ENCODE results near the gene GALNT2.

GALNT2 gene

DNA sequence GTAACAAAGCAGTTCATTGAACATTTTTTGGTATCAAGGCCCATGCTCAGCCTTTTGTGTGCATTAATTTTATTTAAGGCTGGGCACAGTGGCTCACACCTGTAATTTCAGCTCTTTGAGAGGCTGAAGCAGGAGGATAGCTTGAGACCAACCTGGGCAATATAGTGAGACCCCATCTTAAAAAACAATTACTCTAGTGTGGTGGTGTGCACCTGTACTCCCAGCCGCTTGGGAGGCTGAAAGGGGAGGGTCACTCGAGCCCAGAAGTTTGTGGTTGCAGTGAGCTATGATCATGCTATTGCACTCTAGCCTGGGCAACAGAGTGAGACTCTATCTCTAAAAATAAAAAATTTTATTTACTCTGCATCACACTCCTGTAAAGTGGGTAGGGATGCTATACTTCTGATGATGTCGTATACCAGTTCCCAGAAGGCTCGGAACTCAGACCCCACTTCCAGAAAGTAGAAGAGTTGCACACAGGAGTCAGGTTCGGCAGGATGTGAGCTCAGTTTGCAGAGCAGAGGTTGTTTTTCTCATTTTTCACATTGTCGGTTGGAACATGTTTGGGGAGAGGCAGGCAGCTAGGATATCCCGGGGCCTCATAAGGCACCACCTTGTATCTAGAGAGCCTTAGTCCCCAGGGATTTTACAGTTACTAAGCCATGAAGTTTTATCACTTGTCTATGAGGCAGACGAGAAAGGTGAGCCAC, 144.6 kb downstream of the GALNT2 start:
- DNase-seq (ENCODE audit: low read depth) = no peak

GRCh38 chr1:230212405-230212936, 145.4 kb downstream of the GALNT2 start:
- no peak for DNase-seq (ENCODE audit: low read depth)

- no peak for DNase-seq (ENCODE audit: low read depth)
Observed at GRCh38 chr1:230215031-230215430, 148.0 kb downstream of the GALNT2 start.

GRCh38 chr1:230215529-230215928, 148.5 kb downstream of the GALNT2 start:
- DNase-seq (ENCODE audit: low read depth) = no peak

GRCh38 chr1:230216896-230217295, 149.9 kb downstream of the GALNT2 start:
- DNase-seq (ENCODE audit: low read depth) = no peak

GRCh38 chr1:230218667-230219066, 151.6 kb downstream of the GALNT2 start:
- no peak for DNase-seq (ENCODE audit: low read depth)

GRCh38 chr1:230219174-230220067, 152.4 kb downstream of the GALNT2 start:
- DNase-seq (ENCODE audit: low read depth) = no peak

DNA sequence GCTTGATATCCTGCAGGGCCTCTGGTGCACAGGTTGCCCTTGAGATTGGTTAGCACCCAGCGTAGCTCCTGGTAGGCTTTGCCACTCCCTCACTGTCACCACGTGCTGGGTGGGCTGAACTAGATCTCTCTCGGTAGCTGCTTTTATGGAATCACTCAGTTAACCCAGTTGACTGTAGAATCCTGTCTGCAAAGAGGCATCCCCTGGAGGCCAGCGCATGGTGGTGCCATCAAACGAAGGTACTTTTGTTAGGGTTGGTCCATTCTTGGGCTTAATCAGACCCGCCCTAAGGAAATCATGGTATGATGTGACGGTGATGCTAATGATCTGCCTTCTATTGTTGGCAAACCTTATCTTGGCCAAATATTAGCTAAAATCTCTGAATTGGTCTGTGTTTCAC, 153.4 kb downstream of the GALNT2 start:
- no peak for DNase-seq (ENCODE audit: low read depth)

DNA sequence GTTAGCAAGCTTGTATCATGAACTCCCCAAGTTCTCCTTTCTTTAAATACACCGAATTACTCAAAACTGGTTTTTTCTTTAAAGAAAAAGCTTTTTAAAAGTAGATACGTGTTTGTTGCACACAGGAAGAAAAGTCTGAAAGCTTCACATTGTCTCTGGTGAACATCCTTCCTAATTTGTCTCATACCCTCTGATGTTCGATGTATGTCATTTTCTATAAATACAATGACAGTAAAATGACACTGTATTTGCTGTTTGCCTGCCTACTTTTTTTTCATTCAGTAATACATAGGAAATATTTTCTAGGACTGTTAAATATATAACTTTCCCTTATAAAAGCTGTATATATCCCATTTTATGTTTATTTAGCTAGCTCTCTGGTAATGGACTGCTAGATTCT, 153.9 kb downstream of the GALNT2 start:
- DNase-seq (ENCODE audit: low read depth) = no peak

DNA sequence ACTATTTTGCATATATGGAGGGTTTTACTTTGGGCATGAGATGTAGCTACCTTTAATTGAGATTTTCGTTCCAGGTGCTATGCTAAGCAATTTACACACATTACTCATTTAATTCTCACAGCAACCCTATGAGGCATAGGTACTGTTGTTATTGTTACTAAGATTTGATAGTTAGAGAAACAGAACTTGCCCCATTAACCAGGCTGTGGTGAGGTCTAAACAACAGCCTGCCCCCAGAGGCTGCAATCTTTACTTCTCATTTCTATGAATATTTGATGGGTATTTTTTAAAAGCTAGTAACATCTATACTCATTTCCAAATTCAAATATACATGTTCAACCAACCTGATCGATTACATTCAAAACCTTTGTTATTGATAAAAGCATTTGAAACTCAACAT, 155.6 kb downstream of the GALNT2 start:
- DNase-seq (ENCODE audit: low read depth) = no peak

DNA sequence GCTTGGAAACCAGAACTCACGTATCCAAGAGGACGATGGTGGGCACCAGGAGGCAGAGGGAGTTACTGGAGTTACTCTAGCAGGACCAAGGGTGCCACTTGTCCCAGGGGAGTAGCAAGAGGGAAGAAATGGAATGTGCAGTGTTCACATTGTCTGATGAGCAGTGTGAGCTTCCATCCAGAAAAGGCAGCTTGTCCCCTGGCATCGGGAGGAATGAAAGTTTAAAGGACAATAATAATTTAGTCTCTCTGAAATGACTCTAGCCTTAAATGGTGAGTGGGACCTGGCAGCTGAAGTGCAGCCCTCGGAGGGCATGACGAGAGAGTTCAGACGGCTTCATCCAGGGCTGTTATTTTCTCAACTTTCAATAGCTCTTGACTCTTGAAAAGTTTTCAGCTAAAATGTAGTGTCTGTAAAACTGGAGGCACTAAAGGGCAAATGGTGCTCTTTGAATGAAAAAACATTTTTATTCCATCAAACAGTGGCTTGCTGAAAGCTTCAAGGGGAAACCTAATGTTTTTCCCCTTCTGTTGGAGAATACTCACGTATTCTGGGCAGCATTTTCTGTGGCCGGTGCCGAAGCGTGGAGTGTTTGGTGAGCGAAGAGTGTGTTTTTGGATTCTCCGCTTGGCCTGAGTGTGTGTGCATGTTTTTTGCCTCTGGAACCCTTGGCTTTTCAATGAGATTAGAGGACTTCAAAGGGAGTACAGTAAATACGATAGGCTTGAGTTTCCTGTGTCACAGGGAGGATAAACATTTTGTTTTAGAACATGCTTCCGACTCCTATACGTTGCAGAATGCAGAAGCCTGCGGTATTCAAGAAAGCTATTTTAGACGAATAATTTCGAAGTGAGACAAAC, 157.3 kb downstream of the GALNT2 start:
- DNase-seq (ENCODE audit: low read depth) = no peak

DNA sequence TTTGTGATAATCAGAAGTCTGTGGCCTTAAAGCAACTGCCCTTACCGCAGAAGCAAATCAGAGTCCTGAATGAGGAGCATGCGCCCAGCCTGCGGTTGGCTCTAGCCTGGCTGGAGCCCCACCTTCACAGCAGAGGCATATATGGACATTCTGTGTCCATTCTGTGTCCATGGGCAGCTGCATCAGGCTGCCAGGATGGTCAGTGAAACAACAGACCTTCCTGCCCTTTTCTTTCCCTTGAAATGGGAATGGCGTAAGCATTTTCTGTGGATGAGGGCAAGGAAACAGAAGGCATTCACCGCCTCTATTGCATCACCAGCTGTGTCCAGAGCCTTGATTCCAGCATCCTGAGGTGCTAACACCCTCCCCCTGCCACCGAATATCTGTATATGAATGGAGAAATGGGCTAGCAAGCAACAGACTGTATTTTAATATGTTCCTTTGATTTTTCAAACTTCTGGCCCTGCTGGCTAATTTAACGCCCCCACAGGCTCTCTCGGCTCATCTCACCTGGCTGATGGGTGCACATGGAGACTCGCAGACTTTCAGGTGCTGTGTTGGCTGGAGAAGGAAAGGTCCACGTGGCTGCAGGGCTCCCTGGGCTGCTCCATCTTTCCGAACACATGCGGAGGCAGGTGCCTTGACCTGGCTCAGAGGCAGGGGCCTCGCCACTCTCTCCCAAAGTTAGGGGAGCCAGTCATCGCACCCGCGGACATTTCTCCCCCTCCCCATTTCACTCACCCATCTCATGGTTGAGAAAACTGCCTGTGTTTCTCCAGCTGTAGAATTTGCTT, 159.2 kb downstream of the GALNT2 start:
- DNase-seq (ENCODE audit: low read depth) = no peak

DNA sequence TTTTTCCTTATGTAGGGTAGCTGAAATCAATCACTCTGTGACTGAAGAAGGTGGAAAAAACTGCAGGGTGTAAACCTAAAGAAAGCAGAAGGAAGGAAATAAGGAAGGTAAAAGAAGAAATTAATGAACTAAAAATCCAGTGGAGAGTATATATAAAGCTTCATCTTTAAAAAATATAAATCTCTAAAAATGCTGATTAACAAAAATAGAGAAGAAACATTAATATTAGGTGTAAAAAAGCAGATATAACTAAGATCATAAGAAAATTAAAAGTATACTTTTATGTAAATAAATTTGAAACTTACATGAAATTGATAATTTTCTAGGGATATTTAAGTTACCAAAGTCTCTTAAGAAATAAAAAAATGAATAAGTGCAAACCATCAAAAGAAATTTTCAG, 159.8 kb downstream of the GALNT2 start:
- DNase-seq (ENCODE audit: low read depth) = no peak

DNA sequence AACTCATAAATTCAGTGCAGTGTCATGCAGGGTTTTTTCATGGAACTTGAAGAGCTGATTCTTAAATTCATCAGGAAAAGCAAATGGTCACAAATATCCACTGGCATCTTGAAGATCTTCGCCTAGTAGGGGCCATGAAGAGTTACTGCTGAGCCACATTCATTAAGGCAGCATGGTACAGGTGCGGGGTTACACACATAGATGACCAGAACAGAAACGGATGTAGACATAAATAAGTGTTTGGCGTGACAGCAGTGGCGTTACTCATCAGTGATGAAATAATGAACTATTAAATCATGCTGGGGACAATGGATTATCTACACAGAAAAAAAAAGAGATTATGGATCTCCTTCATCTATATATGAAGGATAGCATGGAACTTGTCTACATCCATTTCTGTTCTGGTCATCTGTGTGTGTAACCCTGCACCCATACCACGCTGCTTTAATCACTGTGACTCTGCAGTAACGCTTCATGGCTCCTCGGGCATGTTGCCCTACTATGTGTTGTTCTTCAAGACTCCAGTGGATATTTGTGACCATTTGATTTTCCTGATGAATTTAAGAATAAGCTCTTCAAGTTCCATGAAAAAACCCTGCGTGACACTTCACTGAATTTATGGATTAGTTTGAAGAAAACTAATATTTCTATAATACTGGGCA, 161.3 kb downstream of the GALNT2 start:
- no peak for DNase-seq (ENCODE audit: low read depth)

DNA sequence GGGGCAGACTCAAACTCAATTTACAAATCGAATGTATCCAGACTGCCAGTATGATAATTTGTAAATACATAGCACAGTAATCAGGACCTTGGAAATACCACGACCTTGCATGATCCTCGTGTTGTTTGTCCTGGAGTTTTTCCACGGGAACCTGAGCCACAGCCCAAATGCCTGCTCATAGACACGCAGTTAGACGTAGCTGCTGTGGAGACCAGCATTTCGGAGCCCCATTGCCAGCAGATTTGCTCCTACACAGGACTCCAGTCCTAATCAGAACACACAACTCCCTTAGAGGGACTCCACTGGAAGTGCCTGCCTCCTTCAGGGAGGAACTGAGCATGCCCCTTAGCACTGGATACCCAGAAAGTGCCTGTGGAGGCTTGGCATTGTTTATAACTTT, 163.2 kb downstream of the GALNT2 start:
- DNase-seq (ENCODE audit: low read depth) = no peak

DNA sequence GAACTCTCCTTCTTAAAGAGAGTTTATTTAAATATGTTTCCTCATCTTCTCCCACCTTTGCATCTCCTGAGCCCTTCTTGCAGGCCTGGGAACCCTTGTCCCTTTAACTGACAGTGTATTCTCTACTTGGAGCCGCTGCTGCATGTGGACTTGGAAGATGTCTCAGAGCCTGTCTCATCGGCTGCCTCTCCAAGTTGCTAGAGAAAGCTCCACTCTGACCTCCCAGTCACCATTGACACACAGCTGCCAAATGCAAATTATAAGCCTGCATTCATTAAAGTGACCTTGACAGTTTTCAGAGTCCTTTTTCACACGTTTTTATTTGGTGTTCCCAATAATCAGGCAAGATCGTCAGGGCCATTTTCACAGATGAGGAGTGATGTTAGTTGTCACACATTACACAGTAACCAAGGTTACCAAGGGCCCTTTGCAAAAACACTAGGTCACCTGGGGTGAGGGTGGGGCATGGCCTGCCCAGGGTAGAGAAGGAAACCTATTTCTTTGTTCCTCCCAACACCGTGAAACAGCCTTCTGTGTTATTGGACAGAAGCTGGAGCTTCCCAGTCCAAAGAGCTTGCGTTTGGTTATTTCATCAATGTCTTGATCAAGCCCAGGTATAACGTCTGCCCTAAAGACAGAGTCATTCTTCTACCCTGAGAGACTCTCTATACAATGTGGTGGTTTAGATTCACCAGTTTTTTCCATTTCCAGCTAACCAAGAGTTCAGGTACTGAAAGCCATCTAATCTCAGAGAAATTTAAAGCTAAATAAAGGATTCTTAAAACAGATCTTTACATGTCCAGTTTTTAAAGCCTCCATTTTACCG, 164.1 kb downstream of the GALNT2 start:
- no peak for DNase-seq (ENCODE audit: low read depth)

DNA sequence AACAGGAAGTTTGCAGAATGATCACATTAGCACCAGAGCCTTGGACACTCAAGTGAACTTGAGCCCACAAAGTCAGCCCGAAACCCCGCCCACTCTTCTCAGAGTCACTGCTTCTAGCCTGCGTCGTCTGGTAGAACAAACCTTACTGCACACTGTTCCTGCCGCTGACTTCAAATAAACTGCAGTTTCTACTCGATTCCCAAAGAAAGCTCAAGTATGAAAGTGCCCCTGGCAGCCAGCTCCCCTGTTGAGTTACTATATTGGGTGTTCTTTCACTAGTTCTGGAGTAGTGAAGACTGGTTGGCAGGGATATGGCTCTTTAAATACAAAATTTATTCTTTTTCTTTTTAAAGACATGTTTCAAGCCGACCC, 164.7 kb downstream of the GALNT2 start:
- DNase-seq (ENCODE audit: low read depth) = no peak

DNA sequence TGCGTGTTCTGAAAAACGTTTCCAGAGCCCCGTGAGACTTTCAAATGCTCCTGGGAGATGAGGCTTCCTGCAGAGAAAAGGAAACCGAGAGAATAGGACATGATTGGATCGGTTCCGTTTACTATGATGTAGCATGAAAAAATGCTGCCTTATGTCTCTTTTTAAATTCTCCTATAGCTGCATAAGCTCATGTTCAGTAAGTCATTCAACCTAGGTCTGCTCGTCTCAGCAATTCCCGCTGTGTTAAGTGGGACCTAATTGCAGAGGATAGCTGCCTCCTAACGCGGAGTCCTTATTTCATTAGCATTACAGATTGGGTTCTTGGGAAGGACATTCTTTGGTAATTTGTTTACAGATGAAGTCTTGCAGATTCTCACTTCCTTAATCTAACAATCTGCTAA, 165.3 kb downstream of the GALNT2 start:
- DNase-seq (ENCODE audit: low read depth) = no peak

- DNase-seq (ENCODE audit: low read depth) = no peak
Observed at GRCh38 chr1:230233786-230234185, 166.7 kb downstream of the GALNT2 start.

- DNase-seq (ENCODE audit: low read depth) = no peak
Observed at GRCh38 chr1:230235876-230236275, 168.8 kb downstream of the GALNT2 start.
